Trophoblast cell (in vitro differentiated cells and primary cell): Measurements from ENCODE around the gene CTDSPL2.

ENCODE experiments used
- DNase-seq, 2 donors: peaks; one replicate each; pipeline ENCODE4 v3.0.0-alpha.2; 2016
- H2AFZ ChIP-seq: 2 replicates; pipeline ENCODE4 v1.6.1; 2013; ENCODE audit warnings: low read length, moderate library complexity, mild to moderate bottlenecking; ENCODE audit not compliant: insufficient read depth, poor library complexity
- H2AK5ac ChIP-seq: 2 replicates; pipeline ENCODE4 v1.6.1; 2013; ENCODE audit warnings: mild to moderate bottlenecking, low read length
- H2BK120ac ChIP-seq: 2 replicates; pipeline ENCODE4 v1.6.1; 2013; ENCODE audit warnings: low read length, mild to moderate bottlenecking, moderate library complexity; ENCODE audit not compliant: insufficient read depth, poor library complexity
- H2BK12ac ChIP-seq: 2 replicates; pipeline ENCODE4 v1.6.1; 2013; ENCODE audit warnings: mild to moderate bottlenecking, low read length, moderate library complexity
- H2BK5ac ChIP-seq: 2 replicates; pipeline ENCODE4 v1.6.1; 2013; ENCODE audit warnings: low read length, low read depth, moderate library complexity, mild to moderate bottlenecking; ENCODE audit not compliant: poor library complexity
- H3K14ac ChIP-seq: 2 replicates; pipeline ENCODE4 v1.6.1; 2013; ENCODE audit warnings: mild to moderate bottlenecking, low read length
- H3K18ac ChIP-seq: 2 replicates; pipeline ENCODE4 v1.6.1; 2013; ENCODE audit warnings: mild to moderate bottlenecking, low read length
- H3K23ac ChIP-seq: 2 replicates; pipeline ENCODE4 v1.6.1; 2013; ENCODE audit warnings: low read length
- H3K27ac ChIP-seq: 2 replicates; pipeline ENCODE4 v1.5.1; 2013; ENCODE audit warnings: low read depth, mild to moderate bottlenecking, inconsistent platforms, low read length, moderate library complexity
- H3K27me3 ChIP-seq: 2 replicates; pipeline ENCODE4 v1.6.1; 2013; ENCODE audit warnings: inconsistent platforms, mild to moderate bottlenecking, low read length, moderate library complexity; ENCODE audit not compliant: insufficient read depth
- H3K36me3 ChIP-seq, 2 experiments: 1 replicate in 1 of 2; 2 replicates in 1 of 2; pipeline ENCODE4 v1.6.1; 2013; ENCODE audit warnings: low read length in 2 of 2, mild to moderate bottlenecking in 2 of 2, moderate library complexity in 1 of 2; ENCODE audit not compliant: insufficient read depth in 2 of 2, control insufficient read depth in 1 of 2
- H3K4ac ChIP-seq: 2 replicates; pipeline ENCODE4 v1.6.1; 2013; ENCODE audit warnings: low read depth, mild to moderate bottlenecking, low read length, moderate library complexity
- H3K4me1 ChIP-seq, 2 experiments: 1 replicate in 1 of 2; 2 replicates in 1 of 2; pipeline ENCODE4 v1.6.1; 2013; ENCODE audit warnings: low read length in 2 of 2, mild to moderate bottlenecking in 2 of 2, moderate library complexity in 1 of 2; ENCODE audit not compliant: insufficient read depth in 2 of 2, control insufficient read depth in 1 of 2
- H3K4me2 ChIP-seq: 2 replicates; pipeline ENCODE4 v1.6.1; 2013; ENCODE audit warnings: inconsistent platforms, mild to moderate bottlenecking, low read length, moderate library complexity
- H3K4me3 ChIP-seq: 2 replicates; pipeline ENCODE4 v1.5.1; 2013; ENCODE audit warnings: mild to moderate bottlenecking, low read depth, low read length, inconsistent platforms
- H3K79me1 ChIP-seq: one replicate; pipeline ENCODE4 v1.6.1; 2013; ENCODE audit warnings: low read length
- H3K79me2 ChIP-seq: 2 replicates; pipeline ENCODE4 v1.6.1; 2013; ENCODE audit warnings: low read length, mild to moderate bottlenecking; ENCODE audit not compliant: control insufficient read depth, insufficient read depth, poor library complexity
- H3K9ac ChIP-seq: 2 replicates; pipeline ENCODE4 v1.6.1; 2013; ENCODE audit warnings: mild to moderate bottlenecking, low read length
- H3K9me3 ChIP-seq: 2 replicates; pipeline ENCODE4 v1.6.1; 2013; ENCODE audit warnings: low read depth, mild to moderate bottlenecking, control low read depth, inconsistent platforms, low read length; ENCODE audit not compliant: insufficient read depth
- H4K12ac ChIP-seq: 2 replicates; pipeline ENCODE4 v1.6.1; 2013; ENCODE audit warnings: low read depth, mild to moderate bottlenecking, low read length, moderate library complexity
- H4K8ac ChIP-seq: 2 replicates; pipeline ENCODE4 v1.6.1; 2013; ENCODE audit warnings: low read depth, mild to moderate bottlenecking, low read length, moderate library complexity
- H4K91ac ChIP-seq: one replicate; pipeline ENCODE4 v1.6.1; 2013; ENCODE audit warnings: low read depth, mild to moderate bottlenecking, low read length, moderate library complexity
- WGBS: extraction: QIAGEN DNeasy Blood & Tissue Kit; methylation state at CpG from one replicate; pipeline ENCODE4 v1.1.7; 2013; ENCODE audit warnings: missing lambda C conversion rate; ENCODE audit not compliant: insufficient read length, insufficient coverage; ENCODE audit errors: extremely low coverage; 5-methylcytosine and 5-hydroxymethylcytosine counted together

CTDSPL2 gene

DNA sequence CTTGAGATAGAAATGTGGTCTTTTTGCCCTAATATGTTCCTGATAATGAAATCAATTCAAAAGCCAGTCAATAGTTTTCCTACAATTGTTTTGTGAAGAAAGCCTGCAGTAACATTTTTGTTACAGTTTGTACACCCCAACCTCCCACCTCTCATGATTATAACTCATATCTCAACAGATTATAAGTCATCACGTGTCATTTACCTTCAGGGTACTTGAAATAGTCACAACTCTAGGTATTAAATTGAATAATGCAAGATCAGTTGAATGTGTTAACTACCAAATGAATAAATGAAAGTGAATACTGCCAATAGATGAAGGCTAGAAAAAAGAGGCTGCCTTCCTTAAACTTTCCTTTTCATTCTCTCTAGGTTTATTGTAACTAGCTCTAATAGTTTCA lies 32.9 kb upstream of the CTDSPL2 start:
- Histone ChIP-seq H2BK120ac (no peak overlapping the region), H2BK5ac (no peak overlapping the region), H3K27me3 (no peaks in the 10 kb centered on the region), H3K9me3 (no peaks in the 10 kb centered on the region), H2AK5ac (no peak overlapping the region), H3K4me3 (no peak overlapping the region), H2BK12ac (no peak overlapping the region), H3K4ac (no peak overlapping the region), H3K79me1 (peaks cover 3% of the 10 kb centered on the region), H3K4me1 (no peaks in the 10 kb centered on the region), H3K4me2 (no peak overlapping the region), H3K79me2 (no peaks in the 10 kb centered on the region), H4K12ac (no peak overlapping the region), H4K8ac (no peak overlapping the region), H3K36me3 (peaks cover 0 to 2% of the 10 kb centered on the region in 2 experiments), H3K18ac (no peak overlapping the region), H3K23ac (no peak overlapping the region), H3K9ac (no peak overlapping the region), H4K91ac (no peak overlapping the region), H2AFZ (no peak overlapping the region), H3K14ac (no peak overlapping the region), H3K27ac (peak overlapping the region; percentile 67)
- no CpG with 5 or more reads among the region's 1 CpG for WGBS
- DNase-seq, result no peak

GRCh38 chr15:44397869-44398268 lies 29.6 kb upstream of the CTDSPL2 start:
- H2AK5ac ChIP-seq, result no peak overlapping the region
- no peak overlapping the region for H3K4me2 ChIP-seq
- H2BK12ac ChIP-seq, result no peak overlapping the region
- H3K36me3 ChIP-seq, result peaks cover 0 to 2% of the 10 kb centered on the region in 2 experiments
- H4K91ac ChIP-seq, result no peak overlapping the region
- H3K27me3 ChIP-seq, result no peaks in the 10 kb centered on the region
- no peak overlapping the region for H3K27ac ChIP-seq
- no peaks in the 10 kb centered on the region for H3K9me3 ChIP-seq
- H3K14ac ChIP-seq, result no peak overlapping the region
- no peak overlapping the region for H3K23ac ChIP-seq
- no CpG with 5 or more reads among the region's 1 CpG for WGBS
- no peak overlapping the region for H2BK120ac ChIP-seq
- H3K79me2 ChIP-seq, result no peaks in the 10 kb centered on the region
- H2AFZ ChIP-seq, result no peak overlapping the region
- no peak overlapping the region for H4K12ac ChIP-seq
- no peak overlapping the region for H3K4ac ChIP-seq
- no peak overlapping the region for H3K9ac ChIP-seq
- H3K4me1 ChIP-seq, result no peaks in the 10 kb centered on the region
- DNase-seq, result no peak
- H3K18ac ChIP-seq, result no peak overlapping the region
- no peak overlapping the region for H4K8ac ChIP-seq
- peaks cover 3% of the 10 kb centered on the region for H3K79me1 ChIP-seq
- H2BK5ac ChIP-seq, result no peak overlapping the region
- H3K4me3 ChIP-seq, result no peak overlapping the region

DNA sequence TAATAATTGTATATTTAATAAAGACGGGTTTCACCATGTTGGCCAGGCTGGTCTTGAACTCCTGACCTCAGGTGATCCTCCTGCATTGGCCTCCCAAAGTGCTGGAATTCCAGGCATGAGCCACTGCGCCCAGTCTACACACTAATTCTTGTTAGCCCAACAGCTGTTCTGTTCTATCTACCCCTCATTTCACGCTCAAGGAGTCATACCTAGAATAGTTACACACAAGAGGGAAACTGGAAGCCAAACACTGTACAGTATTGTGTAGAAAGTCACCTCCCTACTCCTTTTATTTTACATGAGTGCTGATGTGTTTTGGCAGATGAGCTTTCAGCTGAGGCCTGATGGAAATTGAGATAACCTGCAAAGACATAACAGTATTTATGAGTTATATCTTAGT lies 13.4 kb upstream of the CTDSPL2 start:
- peak in 1 of 2 donors; percentile 15 for DNase-seq
- H4K8ac ChIP-seq, result no peak overlapping the region
- H2BK120ac ChIP-seq, result no peak overlapping the region
- H3K79me1 ChIP-seq, result no peaks in the 10 kb centered on the region
- no peaks in the 10 kb centered on the region for H3K9me3 ChIP-seq
- H3K27ac ChIP-seq, result no peak overlapping the region
- no peak overlapping the region for H2AK5ac ChIP-seq
- H4K12ac ChIP-seq, result no peak overlapping the region
- H3K4me3 ChIP-seq, result no peak overlapping the region
- no peak overlapping the region for H3K9ac ChIP-seq
- no peaks in the 10 kb centered on the region for H3K27me3 ChIP-seq
- no CpG with 5 or more reads among the region's 3 CpGs for WGBS
- H2AFZ ChIP-seq, result no peak overlapping the region
- no peaks in the 10 kb centered on the region for H3K79me2 ChIP-seq
- H3K4ac ChIP-seq, result no peak overlapping the region
- H4K91ac ChIP-seq, result no peak overlapping the region
- H3K4me2 ChIP-seq, result no peak overlapping the region
- H2BK12ac ChIP-seq, result no peak overlapping the region
- H3K4me1 ChIP-seq, result no peaks in the 10 kb centered on the region
- H3K36me3 ChIP-seq, result no peaks in the 10 kb centered on the region
- H3K23ac ChIP-seq, result no peak overlapping the region
- H3K18ac ChIP-seq, result no peak overlapping the region
- no peak overlapping the region for H2BK5ac ChIP-seq
- no peak overlapping the region for H3K14ac ChIP-seq

DNA sequence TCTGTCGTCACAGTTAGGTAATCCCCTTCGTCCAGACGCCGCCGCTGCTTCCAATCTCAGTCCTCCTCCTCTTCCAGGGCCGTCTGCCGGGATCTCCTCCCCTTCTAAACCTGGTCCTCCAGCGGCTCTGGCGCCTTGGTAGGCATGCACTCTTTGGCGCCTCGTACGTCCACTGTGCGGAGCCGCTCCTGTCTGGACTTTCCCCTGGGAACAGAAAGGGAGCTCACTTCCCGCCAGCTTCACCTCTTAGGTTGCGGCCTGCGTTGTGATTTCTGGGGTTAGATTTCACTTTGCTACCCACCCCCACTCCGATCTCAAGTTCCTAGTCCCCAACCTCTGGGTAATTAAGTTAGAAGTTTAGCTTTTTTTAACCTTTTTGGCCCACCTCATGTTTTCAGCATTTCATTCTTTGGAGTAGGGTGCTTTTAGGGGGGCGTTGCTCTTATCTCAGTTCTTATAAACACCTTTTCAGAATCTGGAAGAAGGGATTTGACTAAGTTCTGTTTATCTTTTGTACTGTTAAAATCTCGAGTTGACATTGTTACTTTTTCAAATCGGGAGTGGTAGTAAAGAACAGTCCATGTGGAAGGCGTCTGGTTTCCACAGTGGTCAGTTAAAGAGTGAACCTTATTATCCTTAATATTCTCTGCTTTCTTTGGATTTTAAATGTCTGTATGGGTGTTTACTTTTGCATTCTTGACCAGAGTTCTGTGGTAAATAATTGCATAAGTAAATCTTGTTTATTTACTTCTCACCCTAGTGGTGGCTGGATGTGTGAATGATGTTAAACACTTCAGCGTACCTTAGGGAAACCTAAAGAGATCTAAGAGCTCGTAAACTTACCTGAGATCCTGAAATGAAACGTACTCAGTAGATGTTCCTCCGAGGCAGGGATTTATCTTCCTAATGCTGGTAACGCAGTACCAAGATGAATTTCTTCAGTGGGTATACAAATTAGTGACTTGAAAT lies 611 bp downstream of the CTDSPL2 start:
- peak overlapping the region; percentile 87 for H3K9ac ChIP-seq
- peak overlapping the region; percentile 75 for H4K8ac ChIP-seq
- peak overlapping the region; percentile 69 for H4K91ac ChIP-seq
- H3K79me1 ChIP-seq, result peaks cover 10% of the 10 kb centered on the region
- peak overlapping the region; percentile 65 for H2BK5ac ChIP-seq
- peak overlapping the region; percentile 81 for H3K14ac ChIP-seq
- no peaks in the 10 kb centered on the region for H3K27me3 ChIP-seq
- peaks cover 3 to 5% of the 10 kb centered on the region in 2 experiments for H3K36me3 ChIP-seq
- peak overlapping the region; percentile 82 for H4K12ac ChIP-seq
- H3K18ac ChIP-seq, result peak overlapping the region; percentile 79
- H2AFZ ChIP-seq, result peak overlapping the region; percentile 62
- WGBS, result no CpG with 5 or more reads among the region's 27 CpGs
- H3K4me3 ChIP-seq, result peak overlapping the region; percentile 86
- H3K79me2 ChIP-seq, result peaks cover 15% of the 10 kb centered on the region
- H3K4ac ChIP-seq, result peak overlapping the region; percentile 86
- peak; percentile 84 to 87 for DNase-seq
- peak overlapping the region; percentile 48 for H2BK120ac ChIP-seq
- no peak overlapping the region for H2BK12ac ChIP-seq
- H3K23ac ChIP-seq, result no peak overlapping the region
- H3K4me1 ChIP-seq, result peaks cover 2% of the 10 kb centered on the region in 2 experiments
- H3K9me3 ChIP-seq, result peaks cover 2% of the 10 kb centered on the region
- no peak overlapping the region for H2AK5ac ChIP-seq
- peak overlapping the region; percentile 96 for H3K27ac ChIP-seq
- peak overlapping the region; percentile 97 for H3K4me2 ChIP-seq
